Measurements from ENCODE around the gene MITF.

GRCh38 chr3:69959581-69959980 lies 220.3 kb downstream of the MITF start:
- TF ChIP-seq CTCF (IDR thresholded peaks at IDR 0.05) (no peak), ZFX (IDR thresholded peaks at IDR 0.05; ENCODE audit: borderline replicate concordance) (no peak)
